Measurements from ENCODE around the gene PRICKLE2. TPM values are rescaled to one million over a fixed set of nuclear protein-coding genes. Genes with fewer than 3 reads are reported as not detected.

The PRICKLE2 gene
- total RNA-seq, 4 donors from 2014 or later = 54.3 to 98.6 (median 62.5) TPM

DNA sequence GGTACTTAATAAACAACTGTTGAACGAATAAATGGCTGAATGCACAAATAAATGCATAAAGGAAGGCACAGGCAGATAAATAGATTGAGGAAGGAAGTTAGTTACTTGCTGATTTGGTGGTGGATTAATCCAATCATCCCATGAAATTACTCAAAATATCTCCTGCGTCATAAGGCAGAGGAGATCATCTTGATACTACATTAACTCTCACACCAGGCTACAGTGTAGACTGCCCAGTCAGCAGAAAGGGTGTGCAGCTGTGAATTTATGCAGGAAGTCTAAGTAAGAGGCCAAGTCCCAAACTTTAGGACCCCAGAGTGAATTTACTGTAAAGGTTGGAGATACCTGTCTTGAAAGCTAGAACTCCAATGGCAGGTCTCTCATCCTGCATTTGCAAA is 38.6 kb downstream of the PRICKLE2 start:
- TF ChIP-seq, protein P1, sequence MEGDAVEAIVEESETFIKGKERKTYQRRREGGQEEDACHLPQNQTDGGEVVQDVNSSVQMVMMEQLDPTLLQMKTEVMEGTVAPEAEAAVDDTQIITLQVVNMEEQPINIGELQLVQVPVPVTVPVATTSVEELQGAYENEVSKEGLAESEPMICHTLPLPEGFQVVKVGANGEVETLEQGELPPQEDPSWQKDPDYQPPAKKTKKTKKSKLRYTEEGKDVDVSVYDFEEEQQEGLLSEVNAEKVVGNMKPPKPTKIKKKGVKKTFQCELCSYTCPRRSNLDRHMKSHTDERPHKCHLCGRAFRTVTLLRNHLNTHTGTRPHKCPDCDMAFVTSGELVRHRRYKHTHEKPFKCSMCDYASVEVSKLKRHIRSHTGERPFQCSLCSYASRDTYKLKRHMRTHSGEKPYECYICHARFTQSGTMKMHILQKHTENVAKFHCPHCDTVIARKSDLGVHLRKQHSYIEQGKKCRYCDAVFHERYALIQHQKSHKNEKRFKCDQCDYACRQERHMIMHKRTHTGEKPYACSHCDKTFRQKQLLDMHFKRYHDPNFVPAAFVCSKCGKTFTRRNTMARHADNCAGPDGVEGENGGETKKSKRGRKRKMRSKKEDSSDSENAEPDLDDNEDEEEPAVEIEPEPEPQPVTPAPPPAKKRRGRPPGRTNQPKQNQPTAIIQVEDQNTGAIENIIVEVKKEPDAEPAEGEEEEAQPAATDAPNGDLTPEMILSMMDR (IDR thresholded peaks at IDR 0.05; ENCODE audit: low read depth) = no peak

DNA sequence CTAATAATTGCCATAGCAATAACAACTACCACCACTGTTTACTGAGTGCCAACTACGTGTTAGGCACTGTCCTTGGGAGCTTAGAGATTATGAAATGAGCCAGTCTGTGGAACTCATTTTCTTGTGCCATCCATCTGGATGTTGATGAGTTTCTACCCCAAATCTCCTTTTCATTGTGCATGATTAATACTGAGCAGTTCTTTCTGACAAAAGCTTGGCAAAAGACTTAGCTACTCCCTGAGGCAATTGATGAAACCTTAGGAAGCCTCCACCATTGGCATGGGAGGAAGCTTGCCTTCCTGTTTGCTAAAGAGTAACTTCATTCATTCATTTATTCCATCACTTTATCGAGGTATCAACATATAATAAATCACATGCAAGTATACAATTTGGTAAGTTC is 39.8 kb downstream of the PRICKLE2 start:
- TF ChIP-seq, protein P1 (IDR thresholded peaks at IDR 0.05; ENCODE audit: low read depth) = no peak

DNA sequence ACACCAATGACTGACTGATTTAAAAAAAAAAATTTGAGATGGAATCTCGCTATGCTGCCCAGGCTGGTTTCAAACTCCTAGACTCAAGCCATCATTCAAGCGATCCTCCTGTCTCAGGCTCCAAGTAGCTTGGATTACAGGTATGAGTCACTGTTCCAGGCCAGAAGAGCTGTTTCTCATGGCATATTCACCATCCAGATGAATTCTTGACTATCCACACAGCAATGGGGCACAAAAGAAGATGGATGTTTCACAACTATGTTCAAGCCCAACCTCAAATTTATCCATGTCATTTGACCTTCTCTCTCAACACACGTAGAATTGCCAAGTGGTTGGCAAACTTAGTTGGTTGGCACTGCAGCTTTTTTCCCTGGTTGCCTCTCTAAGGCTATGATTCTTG is 40.6 kb downstream of the PRICKLE2 start:
- TF ChIP-seq, protein P1 (IDR thresholded peaks at IDR 0.05; ENCODE audit: low read depth) = no peak

DNA sequence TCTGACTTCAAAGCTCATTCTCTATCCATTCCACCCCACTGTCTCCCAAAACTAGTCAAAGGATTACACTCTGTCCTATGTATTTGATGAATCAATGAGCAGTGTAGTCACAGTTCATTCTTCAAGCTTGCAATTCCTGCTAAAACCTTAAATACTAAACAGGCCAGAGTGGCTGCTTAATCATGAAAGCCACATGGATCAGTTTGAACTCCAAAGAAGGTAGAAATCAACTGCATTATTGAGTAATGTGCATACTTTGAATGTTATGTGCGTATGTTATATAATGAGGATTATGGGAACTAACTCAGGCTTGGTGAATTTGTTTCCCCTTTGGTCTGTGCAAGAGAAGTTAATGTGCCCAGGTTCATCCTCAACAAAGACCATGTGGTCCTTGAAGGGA is 45.4 kb downstream of the PRICKLE2 start:
- TF ChIP-seq, protein P1 (IDR thresholded peaks at IDR 0.05; ENCODE audit: low read depth) = no peak

DNA sequence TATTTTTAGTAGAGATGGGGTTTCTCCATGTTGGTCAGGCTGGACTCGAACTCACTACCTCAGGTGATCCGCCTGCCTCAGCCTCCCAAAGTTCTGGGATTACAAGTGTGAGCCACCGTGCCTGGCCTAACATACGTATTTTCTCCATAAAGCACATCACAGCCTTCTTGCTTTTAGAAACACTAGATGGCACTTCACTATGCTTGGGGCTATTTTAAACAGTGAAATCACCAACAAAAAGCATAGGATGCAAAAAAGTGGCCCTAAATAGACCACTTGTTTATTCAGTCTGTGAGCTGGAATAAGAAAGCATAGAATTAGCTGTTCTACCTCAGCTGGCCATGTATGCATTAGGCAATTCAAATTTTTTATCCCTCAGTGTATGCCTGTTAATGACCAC is 46.0 kb downstream of the PRICKLE2 start:
- TF ChIP-seq, protein P1 (IDR thresholded peaks at IDR 0.05; ENCODE audit: low read depth) = no peak

DNA sequence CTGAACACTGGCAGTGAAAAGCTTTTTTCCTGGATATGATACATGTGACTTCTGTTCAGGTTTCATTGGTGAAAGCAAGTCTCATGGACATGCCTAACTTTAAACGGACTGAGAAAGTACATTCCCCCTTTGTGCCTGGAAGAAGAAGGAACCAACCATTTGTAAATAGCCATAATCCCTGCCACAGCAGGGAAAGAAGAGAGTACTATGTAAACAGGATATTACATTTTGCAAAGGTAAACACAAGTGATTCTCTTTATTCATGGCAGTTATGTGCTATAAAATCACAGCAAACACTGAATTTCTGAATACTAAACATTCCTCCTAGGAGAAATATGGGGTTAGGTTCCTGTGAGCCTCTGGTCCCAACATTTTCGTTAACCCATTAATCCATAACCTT is 46.8 kb downstream of the PRICKLE2 start:
- TF ChIP-seq, protein P1 (IDR thresholded peaks at IDR 0.05; ENCODE audit: low read depth) = no peak

DNA sequence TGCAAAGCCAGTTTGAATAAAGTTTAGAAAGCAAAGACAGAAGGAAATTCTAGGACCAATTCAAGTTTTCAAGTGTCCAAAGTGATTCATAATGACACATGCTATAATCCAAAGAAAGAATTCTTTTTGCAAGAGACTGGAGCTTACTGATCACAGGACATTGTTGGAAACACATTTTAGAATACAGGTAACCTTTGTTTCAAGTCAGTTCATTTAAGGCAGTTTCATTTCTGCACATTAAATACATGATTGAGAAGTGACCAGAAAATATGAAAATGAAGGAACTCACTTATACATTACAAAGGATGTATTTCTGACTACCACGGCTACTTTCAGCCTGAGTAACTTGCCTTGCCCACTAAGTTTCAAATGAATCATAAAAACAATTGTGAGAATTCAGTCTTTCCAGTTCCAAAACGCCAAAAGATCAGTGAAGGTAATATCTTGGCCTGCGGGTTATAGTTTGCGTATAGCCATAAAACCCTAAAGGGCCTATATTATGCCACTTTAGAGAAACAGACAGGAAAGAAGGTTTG is 48.7 kb downstream of the PRICKLE2 start:
- TF ChIP-seq, protein P1 (IDR thresholded peaks at IDR 0.05; ENCODE audit: low read depth) = no peak

All from subcutaneous adipose tissue (tissue), 4 donors.